IMR-90 (cell line): Measurements from ENCODE around the gene GPC6. TPM values are rescaled to one million over a fixed set of nuclear protein-coding genes. Genes with fewer than 3 reads are reported as not detected.

Experiments
- ATAC-seq: fragments of 200-7000 bp; cut with Tn5 transposase; 2 replicates; pipeline ENCODE4 v1.9.1; 2020; ENCODE audit warnings: low read depth, mild to moderate bottlenecking, moderate library complexity
- BruUV-seq: library from RNA; stranded (reverse); fragments of 400-500 nt; replicated peaks from 2 replicates; lab custom pipeline; 2021; lab: Mats Ljungman, UMichigan
- CTCF ChIA-PET: fragments of 300-600 bp; formaldehyde crosslinking; extraction: SDS; loops from one replicate; lab custom pipeline; 2021; ENCODE audit warnings: antibody characterized with exemption; lab: Yijun Ruan, JAX
- POLR2A ChIA-PET: fragments of 300-600 bp; sonication (Branson Sonifier 250); formaldehyde crosslinking; loops from one replicate; lab custom pipeline; 2022; ENCODE audit warnings: antibody characterized with exemption; ENCODE audit not compliant: unreplicated experiment; lab: Charles Lee
- DNase-seq: peaks from one replicate; pipeline ENCODE4 v3.0.0; 2013
- H2AFZ ChIP-seq: replicated peaks from 2 replicates; pipeline ENCODE3; 2013; ENCODE audit warnings: low read length, mild to moderate bottlenecking; ENCODE audit not compliant: poor library complexity
- H2AK5ac ChIP-seq: 2 replicates; pipeline ENCODE4 v1.6.1; 2013; ENCODE audit warnings: low read depth, low read length, inconsistent platforms
- H2AK9ac ChIP-seq: replicated peaks from 2 replicates; pipeline ENCODE3; 2013; ENCODE audit warnings: mild to moderate bottlenecking, low read depth, low read length, moderate library complexity; ENCODE audit not compliant: poor library complexity
- H2BK120ac ChIP-seq: 2 replicates; pipeline ENCODE4 v1.6.1; 2013; ENCODE audit warnings: low read depth, low read length, inconsistent platforms
- H2BK15ac ChIP-seq: 3 replicates; pipeline ENCODE4 v1.6.1; 2013; ENCODE audit warnings: low read depth, low read length, inconsistent platforms
- H2BK20ac ChIP-seq: 2 replicates; pipeline ENCODE4 v1.6.1; 2013; ENCODE audit warnings: low read depth, mild to moderate bottlenecking, inconsistent platforms, low read length, moderate library complexity
- H2BK5ac ChIP-seq: 2 replicates; pipeline ENCODE4 v1.6.1; 2013; ENCODE audit warnings: mild to moderate bottlenecking, low read depth, low read length, inconsistent platforms; ENCODE audit not compliant: poor library complexity, severe bottlenecking
- H3K14ac ChIP-seq: replicated peaks from 2 replicates; pipeline ENCODE4 v1.6.1; 2013; ENCODE audit warnings: low read depth, low read length, inconsistent platforms
- H3K18ac ChIP-seq: 2 replicates; pipeline ENCODE4 v1.6.1; 2013; ENCODE audit warnings: low read depth, low read length, control low read depth
- H3K23ac ChIP-seq: 2 replicates; pipeline ENCODE4 v1.6.1; 2013; ENCODE audit warnings: low read depth, low read length, inconsistent platforms
- H3K27ac ChIP-seq: 2 replicates; pipeline ENCODE4 v1.5.1; 2013; ENCODE audit warnings: mild to moderate bottlenecking, control low read depth, low read length; ENCODE audit not compliant: insufficient read depth
- H3K27me3 ChIP-seq: 2 replicates; pipeline ENCODE4 v1.6.1; 2013; ENCODE audit warnings: low read length; ENCODE audit not compliant: control insufficient read depth, insufficient read depth
- H3K36me3 ChIP-seq: 2 replicates; pipeline ENCODE4 v1.6.1; 2013; ENCODE audit warnings: low read length, mixed read lengths; ENCODE audit not compliant: control insufficient read depth, insufficient read depth
- H3K4ac ChIP-seq: 2 replicates; pipeline ENCODE4 v1.6.1; 2013; ENCODE audit warnings: low read depth, low read length, inconsistent platforms
- H3K4me1 ChIP-seq: 2 replicates; pipeline ENCODE4 v1.6.1; 2013; ENCODE audit warnings: low read length, mixed read lengths; ENCODE audit not compliant: control insufficient read depth, insufficient read depth
- H3K4me2 ChIP-seq: 2 replicates; pipeline ENCODE4 v1.6.1; 2013; ENCODE audit warnings: low read depth, mild to moderate bottlenecking, control low read depth, low read length, moderate library complexity
- H3K4me3 ChIP-seq: 2 replicates; pipeline ENCODE4 v1.5.1; 2013; ENCODE audit warnings: low read depth, mild to moderate bottlenecking, control low read depth, low read length, moderate library complexity; ENCODE audit not compliant: insufficient read depth
- H3K56ac ChIP-seq: 2 replicates; pipeline ENCODE4 v1.6.1; 2013; ENCODE audit warnings: low read length, inconsistent platforms; ENCODE audit not compliant: insufficient read depth; ENCODE audit errors: extremely low read depth
- H3K79me1 ChIP-seq, 2 experiments: 2 replicates each; pipeline ENCODE4 v1.6.1; 2013; ENCODE audit warnings: low read length in 2 of 2, inconsistent platforms in 1 of 2, low read depth in 1 of 2
- H3K9ac ChIP-seq: 2 replicates; pipeline ENCODE4 v1.6.1; 2013; ENCODE audit warnings: low read depth, low read length, control low read depth
- H3K9me1 ChIP-seq: 2 replicates; pipeline ENCODE4 v1.6.1; 2013; ENCODE audit warnings: low read length, inconsistent platforms; ENCODE audit not compliant: insufficient read depth
- H3K9me3 ChIP-seq: 2 replicates; pipeline ENCODE4 v1.6.1; 2013; ENCODE audit warnings: low read length; ENCODE audit not compliant: control insufficient read depth, insufficient read depth
- H4K20me1 ChIP-seq: 2 replicates; pipeline ENCODE4 v1.6.1; 2013; ENCODE audit warnings: low read length, inconsistent platforms; ENCODE audit not compliant: insufficient read depth
- H4K5ac ChIP-seq: 2 replicates; pipeline ENCODE4 v1.6.1; 2013; ENCODE audit warnings: mild to moderate bottlenecking, low read depth, low read length, control low read depth
- H4K8ac ChIP-seq, 2 experiments: 2 replicates each; pipeline ENCODE4 v1.6.1; 2013; ENCODE audit warnings: low read depth in 2 of 2, low read length in 2 of 2, control low read depth in 1 of 2, inconsistent platforms in 1 of 2
- H4K91ac ChIP-seq: 2 replicates; pipeline ENCODE4 v1.6.1; 2013; ENCODE audit warnings: low read depth, low read length, inconsistent platforms; ENCODE audit not compliant: insufficient read depth
- RAD21 ChIP-seq: IDR thresholded peaks from 2 replicates; pipeline ENCODE4 v1.6.1; 2012; ENCODE audit warnings: low read length, improper control_type of control experiment
- dilution Hi-C: fragments of 300-500 bp; cut with HindIII; formaldehyde crosslinking; loops from one replicate; pipeline ENCODE4 v1.14.3; 2018; ENCODE audit warnings: low sequenced_read_pairs; ENCODE audit not compliant: unreplicated experiment
- in situ Hi-C: fragments of 300-500 bp; cut with MboI; formaldehyde crosslinking; loops from 3 replicates; pipeline ENCODE4 v1.14.3; 2019; ENCODE audit warnings: low sequenced_read_pairs, inconsistent platforms, mixed read lengths
- intact Hi-C: fragments of 100-400 bp; cut with micrococcal nuclease; formaldehyde crosslinking; loops from 2 replicates; pipeline ENCODE4 v1.10.0; 2022
- polyA plus RNA-seq, 3 experiments: library from polyadenylated mRNA; depleted of rRNA; stranded (reverse); fragments of >200 nt; gene quantifications; 2 replicates each; pipeline ENCODE4 v1.2.3, GENCODE V29; 2012; ENCODE audit warnings: low replicate concordance in 1 of 3
- total RNA-seq: library from RNA; depleted of rRNA; stranded (reverse); fragments of >200 nt; gene quantifications from 2 replicates; pipeline ENCODE4 v1.2.3, GENCODE V29; 2012

Gene GPC6
- total and polyA plus RNA-seq, 2 of the 4 experiments (the other 2 are of a cell fraction): 14.9 to 39.4 TPM

- H3K4me2 ChIP-seq: no peak overlapping the region
- ChIA-PET CTCF (no interaction called here), POLR2A (no interaction called here)
- no peak overlapping the region for H4K8ac ChIP-seq
- no peak overlapping the region for H2BK15ac ChIP-seq
- BruUV-seq: no TSS peak
- H3K56ac ChIP-seq: no peak overlapping the region
- ATAC-seq (peak; percentile 84), DNase-seq (peak; percentile 48)
- H3K14ac ChIP-seq: no peak overlapping the region
- no peak overlapping the region for H4K91ac ChIP-seq
- H2AFZ ChIP-seq: no peak overlapping the region
- no peak overlapping the region for H4K5ac ChIP-seq
- no peak overlapping the region for H3K27ac ChIP-seq
- TF ChIP-seq RAD21: no peak
- H2AK5ac ChIP-seq: no peak overlapping the region
- no peak overlapping the region for H2BK20ac ChIP-seq
- no peak overlapping the region for H3K4me3 ChIP-seq
- H4K20me1 ChIP-seq: no peaks in the 10 kb centered on the region
- H3K23ac ChIP-seq: no peak overlapping the region
- no peak overlapping the region for H3K9ac ChIP-seq
- H3K9me3 ChIP-seq: no peaks in the 10 kb centered on the region
- intact Hi-C loops: loop anchor here (10.0 kb wide), 1 partner anchor 61 kb away; no protein-coding TSS in a partner anchor
- in situ Hi-C loops: no loop called here
- no peak overlapping the region for H2BK120ac ChIP-seq
- no peaks in the 10 kb centered on the region for H3K36me3 ChIP-seq
- H2BK5ac ChIP-seq: no peak overlapping the region
- dilution Hi-C loops: no loop called here
- H3K9me1 ChIP-seq: no peaks in the 10 kb centered on the region
- H3K27me3 ChIP-seq: no peaks in the 10 kb centered on the region
- no peak overlapping the region for H3K18ac ChIP-seq
- peaks cover 3% of the 10 kb centered on the region; the same call in 1 of the 2 replicates for H3K4me1 ChIP-seq
- H2AK9ac ChIP-seq: no peak overlapping the region
- H3K4ac ChIP-seq: no peak overlapping the region
- no peaks in the 10 kb centered on the region; a peak in 1 of 4 replicates for H3K79me1 ChIP-seq
Measured at GRCh38 chr13:93305886-93306285, 79.3 kb downstream of the GPC6 start.
